GM23248 (cell line): ENCODE measurements around the gene SARNP.

Source experiments
- EZH2 ChIP-seq: fragments of 200-600 bp; sonication (generic); IDR thresholded peaks from 2 replicates; pipeline ENCODE4 v1.6.1; 2018; ENCODE audit warnings: antibody characterized with exemption, mild to moderate bottlenecking; ENCODE audit not compliant: insufficient read depth, poor library complexity, severe bottlenecking
- EZH2phosphoT487 ChIP-seq: fragments of 200-600 bp; sonication (generic); IDR thresholded peaks from 2 replicates; pipeline ENCODE4 v1.6.1; 2018; ENCODE audit warnings: antibody characterized with exemption, moderate library complexity, mild to moderate bottlenecking, low read depth; ENCODE audit not compliant: insufficient read depth

DNA sequence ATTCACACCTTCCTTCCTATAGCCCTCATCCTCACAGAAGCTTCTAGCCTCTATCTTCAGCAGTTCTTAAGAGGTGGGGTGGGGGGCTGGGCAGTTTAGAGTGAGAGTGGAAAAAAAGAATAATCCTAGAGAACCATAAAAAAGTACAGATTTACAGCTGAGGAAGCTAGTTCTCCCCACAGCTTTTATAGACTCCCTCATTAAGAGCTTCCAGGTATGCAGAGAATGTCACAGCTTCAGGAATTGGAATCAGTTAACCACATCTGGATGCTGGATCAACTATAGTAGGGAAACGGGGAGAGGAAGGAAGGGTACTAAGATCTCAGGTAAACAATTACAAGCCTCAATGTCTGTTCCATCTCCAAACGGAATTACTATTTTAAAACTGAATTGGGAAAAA lies 62.3 kb downstream of the SARNP start:
- TF ChIP-seq EZH2: no peak
- no peak for TF ChIP-seq EZH2phosphoT487
